ENCODE results near the gene DNAJB9. TPM values are rescaled to one million over a fixed set of nuclear protein-coding genes. Genes with fewer than 3 reads are reported as not detected.
A peak's percentile ranks its signal among the peaks of the same experiment; 100 is the strongest.

DNAJB9 gene
- total and polyA plus RNA-seq, 2 donors (not counting 1 experiment from before 2014, with no cell fraction given): 8.3 to 52.4 TPM

- TF ChIP-seq, protein P1, sequence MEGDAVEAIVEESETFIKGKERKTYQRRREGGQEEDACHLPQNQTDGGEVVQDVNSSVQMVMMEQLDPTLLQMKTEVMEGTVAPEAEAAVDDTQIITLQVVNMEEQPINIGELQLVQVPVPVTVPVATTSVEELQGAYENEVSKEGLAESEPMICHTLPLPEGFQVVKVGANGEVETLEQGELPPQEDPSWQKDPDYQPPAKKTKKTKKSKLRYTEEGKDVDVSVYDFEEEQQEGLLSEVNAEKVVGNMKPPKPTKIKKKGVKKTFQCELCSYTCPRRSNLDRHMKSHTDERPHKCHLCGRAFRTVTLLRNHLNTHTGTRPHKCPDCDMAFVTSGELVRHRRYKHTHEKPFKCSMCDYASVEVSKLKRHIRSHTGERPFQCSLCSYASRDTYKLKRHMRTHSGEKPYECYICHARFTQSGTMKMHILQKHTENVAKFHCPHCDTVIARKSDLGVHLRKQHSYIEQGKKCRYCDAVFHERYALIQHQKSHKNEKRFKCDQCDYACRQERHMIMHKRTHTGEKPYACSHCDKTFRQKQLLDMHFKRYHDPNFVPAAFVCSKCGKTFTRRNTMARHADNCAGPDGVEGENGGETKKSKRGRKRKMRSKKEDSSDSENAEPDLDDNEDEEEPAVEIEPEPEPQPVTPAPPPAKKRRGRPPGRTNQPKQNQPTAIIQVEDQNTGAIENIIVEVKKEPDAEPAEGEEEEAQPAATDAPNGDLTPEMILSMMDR (conservative IDR thresholded peaks at IDR 0.05 in 1 of 2, IDR thresholded peaks at IDR 0.05 in 1 of 2; ENCODE audit: low read depth in 1 of 2, low read length in 2 of 2): no peak
- TF ChIP-seq EZH2 (IDR thresholded peaks at IDR 0.05; ENCODE audit: low read length, missing control alignments): no peak
- no peaks in the 10 kb centered on the region for H3K36me3 ChIP-seq (ENCODE audit: control insufficient read depth, insufficient read depth, low read length)
- no peaks in the 10 kb centered on the region for H3K4me1 ChIP-seq (ENCODE audit: control insufficient read depth, extremely low read depth, insufficient read depth, low read length)
- H3K9me3 ChIP-seq (ENCODE audit: control insufficient read depth, insufficient read depth, low read depth, low read length): no peaks in the 10 kb centered on the region
- no peak overlapping the region for H2AFZ ChIP-seq (ENCODE audit: low read length)
- no peak overlapping the region for H3K27ac ChIP-seq (ENCODE audit: insufficient read depth, low read length)
- no peak overlapping the region for H3K9ac ChIP-seq (ENCODE audit: insufficient read depth, low read length)
- H3K79me2 ChIP-seq (ENCODE audit: control insufficient read depth, insufficient read depth, low read length): peaks cover 32% of the 10 kb centered on the region
- no peaks in the 10 kb centered on the region for H3K27me3 ChIP-seq (ENCODE audit: control insufficient read depth, insufficient read depth, low read length)
- no peak for DNase-seq (ENCODE audit: low read depth in 2 of 2)
- no peak overlapping the region for H3K4me2 ChIP-seq (ENCODE audit: extremely low read depth, insufficient read depth, low read length)
- no peak overlapping the region for H3K4me3 ChIP-seq (replicated peaks in 1 of 4; ENCODE audit: control extremely low read depth in 1 of 4, insufficient read depth in 1 of 4, low read depth in 3 of 4, low read length in 4 of 4)
- no peaks in the 10 kb centered on the region for H4K20me1 ChIP-seq (ENCODE audit: control insufficient read depth, extremely low read depth, insufficient read depth, low read length)
These were observed 3.7 kb upstream of the DNAJB9 start for GRCh38 chr7:108565987-108566386.

DNA sequence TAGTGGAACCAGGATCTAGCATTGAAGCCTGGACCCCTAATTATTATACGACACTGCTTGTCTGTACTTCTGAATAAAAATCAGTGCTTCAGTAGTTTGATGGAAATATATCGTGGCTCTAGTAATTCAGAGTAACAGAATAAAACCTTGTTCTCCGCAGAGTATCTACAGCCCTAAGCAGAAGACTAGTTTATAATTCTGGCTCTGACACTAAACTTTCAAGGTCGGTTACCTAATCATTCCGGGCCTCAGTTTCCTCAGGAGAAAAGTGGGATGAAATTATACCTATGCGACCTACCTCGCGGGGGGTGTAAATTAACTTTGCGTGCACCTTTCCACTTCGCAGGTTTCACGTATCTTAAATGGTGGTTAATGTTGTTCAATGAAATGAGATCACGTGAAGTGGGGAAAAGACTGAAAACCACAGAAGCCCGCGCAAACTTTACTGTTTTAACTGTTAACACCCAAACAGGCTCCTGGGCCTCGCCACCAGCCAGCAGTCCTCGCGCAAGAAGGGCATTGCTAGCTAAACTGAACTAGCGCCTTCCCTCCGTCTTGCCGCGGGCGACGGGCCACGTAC lies 783 bp upstream of the DNAJB9 start:
- Histone ChIP-seq H3K9ac (ENCODE audit: insufficient read depth, low read length) (peak overlapping the region; percentile 98), H3K27ac (ENCODE audit: insufficient read depth, low read length) (peak overlapping the region; percentile 100), H3K27me3 (ENCODE audit: control insufficient read depth, insufficient read depth, low read length) (no peaks in the 10 kb centered on the region), H3K79me2 (ENCODE audit: control insufficient read depth, insufficient read depth, low read length) (peaks cover 39% of the 10 kb centered on the region), H3K9me3 (ENCODE audit: control insufficient read depth, insufficient read depth, low read depth, low read length) (no peaks in the 10 kb centered on the region), H3K36me3 (ENCODE audit: control insufficient read depth, insufficient read depth, low read length) (no peaks in the 10 kb centered on the region), H3K4me1 (ENCODE audit: control insufficient read depth, extremely low read depth, insufficient read depth, low read length) (no peaks in the 10 kb centered on the region), H2AFZ (ENCODE audit: low read length) (peak overlapping the region; percentile 86), H4K20me1 (ENCODE audit: control insufficient read depth, extremely low read depth, insufficient read depth, low read length) (no peaks in the 10 kb centered on the region), H3K4me2 (ENCODE audit: extremely low read depth, insufficient read depth, low read length) (peak overlapping the region; percentile 96), H3K4me3 (replicated peaks in 1 of 4; ENCODE audit: control extremely low read depth in 1 of 4, insufficient read depth in 1 of 4, low read depth in 3 of 4, low read length in 4 of 4) (peak overlapping the region; percentile 80 to 98 (median 96))
- no peak for DNase-seq (ENCODE audit: low read depth in 2 of 2)
- TF ChIP-seq EZH2 (IDR thresholded peaks at IDR 0.05; ENCODE audit: low read length, missing control alignments): no peak
- TF ChIP-seq, protein P1 (conservative IDR thresholded peaks at IDR 0.05 in 1 of 2, IDR thresholded peaks at IDR 0.05 in 1 of 2; ENCODE audit: low read depth in 1 of 2, low read length in 2 of 2): no peak

DNA sequence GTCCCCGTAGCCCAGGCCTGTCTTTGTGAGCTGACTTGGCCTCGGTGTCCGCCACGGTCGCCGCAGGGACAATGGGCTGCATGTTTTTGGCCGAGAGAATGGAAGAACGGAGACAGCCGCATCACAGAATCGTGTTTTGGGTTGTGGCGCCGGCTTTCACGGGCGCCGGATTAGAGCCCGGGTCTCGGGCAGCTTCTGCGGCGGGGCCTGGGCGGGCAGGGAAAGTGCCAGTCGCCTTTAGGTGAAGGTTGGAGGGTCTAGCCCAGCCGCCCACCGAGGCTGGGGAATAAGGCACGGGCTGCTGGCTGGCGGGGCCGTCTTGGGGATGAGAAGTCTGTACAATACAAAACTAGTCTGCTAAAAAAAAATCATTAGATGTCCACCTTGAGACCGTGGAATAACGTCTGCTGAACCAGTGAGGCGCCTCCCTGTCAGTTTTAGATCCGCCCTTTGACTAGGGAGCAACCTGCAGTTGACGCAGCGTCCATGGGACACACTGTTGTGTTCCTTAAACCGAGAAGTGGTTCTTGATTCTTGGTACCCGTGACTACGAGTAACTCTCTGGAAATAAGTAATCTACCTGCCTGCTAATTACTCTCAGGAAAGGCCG lies 577 bp downstream of the DNAJB9 start:
- Histone ChIP-seq H3K27me3 (ENCODE audit: control insufficient read depth, insufficient read depth, low read length) (no peaks in the 10 kb centered on the region), H4K20me1 (ENCODE audit: control insufficient read depth, extremely low read depth, insufficient read depth, low read length) (no peaks in the 10 kb centered on the region), H3K9me3 (ENCODE audit: control insufficient read depth, insufficient read depth, low read depth, low read length) (no peaks in the 10 kb centered on the region), H2AFZ (ENCODE audit: low read length) (peak overlapping the region; percentile 97), H3K4me2 (ENCODE audit: extremely low read depth, insufficient read depth, low read length) (peak overlapping the region; percentile 88), H3K27ac (ENCODE audit: insufficient read depth, low read length) (peak overlapping the region; percentile 100), H3K4me3 (replicated peaks in 1 of 4; ENCODE audit: control extremely low read depth in 1 of 4, insufficient read depth in 1 of 4, low read depth in 3 of 4, low read length in 4 of 4) (peak overlapping the region; percentile 80 to 98 (median 92)), H3K9ac (ENCODE audit: insufficient read depth, low read length) (peak overlapping the region; percentile 98), H3K36me3 (ENCODE audit: control insufficient read depth, insufficient read depth, low read length) (no peaks in the 10 kb centered on the region), H3K79me2 (ENCODE audit: control insufficient read depth, insufficient read depth, low read length) (peaks cover 39% of the 10 kb centered on the region), H3K4me1 (ENCODE audit: control insufficient read depth, extremely low read depth, insufficient read depth, low read length) (no peaks in the 10 kb centered on the region)
- no peak for TF ChIP-seq EZH2 (IDR thresholded peaks at IDR 0.05; ENCODE audit: low read length, missing control alignments)
- TF ChIP-seq, protein P1 (conservative IDR thresholded peaks at IDR 0.05 in 1 of 2, IDR thresholded peaks at IDR 0.05 in 1 of 2; ENCODE audit: low read depth in 1 of 2, low read length in 2 of 2): no peak
- peak; percentile 43 to 55 for DNase-seq (ENCODE audit: low read depth in 2 of 2)
